Occipital lobe (tissue), 2 donors: ENCODE measurements around the gene USP48. TPM values are rescaled to one million over a fixed set of nuclear protein-coding genes. Genes with fewer than 3 reads are reported as not detected.
"Not testable (repeated sequence)": the region's sequence is repeated elsewhere in the genome, so short reads cannot be mapped to it uniquely, and the experiment has no call there.

ENCODE experiments used
- DNase-seq: peaks from one replicate; lab custom pipeline; 2025; lab: John Stamatoyannopoulos, UW
- total RNA-seq: library from RNA; depleted of rRNA; stranded (reverse); fragments of >200 nt; gene quantifications from one replicate; pipeline ENCODE4 v1.2.3, GENCODE V29; 2014

USP48 gene
- total RNA-seq, 1 donor from 2014 or later = 85.8 TPM

DNA sequence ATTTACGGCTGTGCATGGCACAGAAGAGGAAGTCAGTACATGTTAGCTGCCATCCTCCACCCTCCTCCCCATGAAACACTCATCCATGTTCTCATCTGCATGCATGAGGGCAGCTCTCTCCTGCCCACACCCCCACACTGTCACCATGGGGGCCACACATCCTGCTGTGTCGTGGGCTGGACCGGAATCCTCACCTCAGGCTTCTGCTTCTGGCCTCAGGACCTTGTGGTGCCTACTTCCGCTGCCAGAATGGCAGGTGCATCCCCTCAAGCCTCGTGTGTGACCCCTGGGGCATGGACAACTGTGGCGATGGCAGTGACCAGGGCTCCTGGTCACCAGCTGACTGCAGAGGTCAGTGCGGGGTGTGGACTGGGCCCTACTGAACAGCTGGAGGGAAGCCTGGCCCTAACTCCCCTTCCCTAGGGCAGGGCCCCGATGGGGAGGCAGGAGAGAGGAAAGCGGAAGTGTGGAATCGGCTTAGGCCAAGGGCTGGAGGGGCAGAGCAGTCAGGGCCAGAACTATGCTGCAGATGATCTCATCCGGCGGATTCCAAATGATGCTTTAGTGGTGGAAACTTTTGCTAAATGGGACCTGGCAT is 32.9 kb upstream of the USP48 start:
- no peak for DNase-seq

DNA sequence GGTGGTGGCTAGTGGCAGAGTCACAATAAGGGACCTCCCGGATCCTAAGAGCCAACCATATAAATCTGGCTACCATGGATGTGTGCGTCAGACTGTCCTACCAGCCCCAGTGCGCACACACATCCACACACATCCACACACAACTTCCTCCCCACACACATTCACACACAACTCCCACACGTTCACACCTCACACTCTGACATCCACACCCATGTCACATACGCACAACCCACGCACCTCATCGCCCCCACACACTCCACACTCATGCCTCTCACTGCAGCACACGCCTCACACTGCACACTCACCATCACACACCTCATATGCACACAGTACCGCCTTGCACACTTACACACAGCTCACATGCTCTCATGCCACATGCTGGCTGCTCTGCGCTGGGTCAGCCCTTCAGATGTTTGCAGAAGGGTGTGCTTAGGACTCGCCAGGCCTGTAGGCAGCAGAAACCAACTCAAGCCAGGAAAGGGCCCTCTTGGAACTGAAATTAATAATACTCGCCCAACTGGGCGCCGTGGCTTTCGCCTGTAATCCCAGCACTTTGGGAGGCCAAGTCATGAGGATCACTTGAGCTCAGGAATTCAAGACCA is 32.1 kb upstream of the USP48 start:
- no peak for DNase-seq

DNA sequence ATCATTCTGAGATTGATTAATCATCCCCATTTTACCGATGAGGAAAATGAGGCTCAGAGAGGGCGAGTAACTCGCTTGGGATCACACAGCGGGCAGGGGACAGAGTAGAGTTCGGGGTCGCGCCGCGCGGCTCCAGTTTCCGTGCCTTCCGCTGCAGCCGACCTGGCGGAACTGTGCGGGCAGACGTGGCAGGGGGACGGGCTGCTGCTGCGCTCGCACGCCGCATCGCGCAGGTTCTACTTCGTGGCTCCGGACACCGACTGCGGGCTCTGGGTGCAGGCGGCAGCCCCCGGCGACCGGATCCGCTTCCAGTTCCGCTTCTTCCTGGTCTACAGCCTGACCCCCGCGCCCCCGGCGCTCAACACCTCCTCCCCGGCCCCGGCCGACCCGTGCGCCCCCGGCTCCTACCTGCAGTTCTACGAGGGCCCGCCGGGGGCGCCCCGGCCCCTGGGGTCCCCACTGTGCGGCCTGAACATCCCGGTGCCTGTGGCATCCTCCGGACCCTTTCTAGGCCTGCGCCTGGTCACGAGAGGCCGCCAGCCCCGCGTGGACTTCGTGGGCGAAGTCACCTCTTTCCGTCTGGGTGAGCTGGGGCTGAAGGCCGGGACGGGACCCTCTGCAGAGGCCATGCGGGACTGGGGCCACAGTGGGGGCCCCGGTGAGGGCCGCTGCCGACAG is 31.4 kb upstream of the USP48 start:
- no peak for DNase-seq

DNA sequence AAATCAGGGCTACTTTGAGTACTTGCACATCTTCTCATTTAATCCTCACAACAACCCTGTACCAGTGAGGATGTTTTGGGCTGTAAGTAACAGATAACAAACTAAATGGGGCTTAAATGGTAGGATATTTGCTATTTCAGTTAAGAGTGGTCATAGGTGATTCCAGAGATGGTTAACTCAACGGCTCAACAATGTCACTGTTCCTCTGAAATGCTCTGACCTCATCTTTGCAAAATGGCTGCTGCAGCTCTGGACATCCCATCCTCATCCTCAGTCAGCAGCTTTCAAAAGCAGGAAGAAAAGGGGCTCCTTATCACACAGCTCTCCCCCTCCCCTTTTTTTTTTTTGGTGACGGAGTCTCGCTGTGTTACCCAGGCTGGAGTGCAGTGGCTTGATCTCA is 30.6 kb upstream of the USP48 start:
- DNase-seq = no peak

DNA sequence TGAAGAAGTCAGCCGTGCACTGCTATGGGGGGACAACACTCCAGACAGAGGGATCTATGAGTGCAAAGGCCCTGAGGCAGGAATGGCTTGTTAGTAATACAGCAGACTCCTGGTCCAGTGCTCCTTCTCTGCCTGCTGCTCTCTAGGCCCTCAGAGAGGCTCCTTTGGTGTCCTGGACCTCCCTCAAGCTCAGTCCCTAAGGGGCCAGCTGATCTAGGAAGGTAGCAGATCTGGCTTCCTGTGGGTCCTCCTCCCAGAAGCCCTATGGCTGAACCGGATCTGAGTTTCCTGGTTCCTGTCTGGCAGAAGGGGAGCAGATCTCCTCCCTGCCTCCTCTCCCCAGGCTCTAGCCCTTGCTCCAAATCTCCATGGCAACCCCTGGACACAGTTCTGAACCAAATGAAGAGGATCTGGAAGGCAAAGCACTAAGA is 28.9 kb upstream of the USP48 start, which contains the start of gene LDLRAD2:
TSS of gene LDLRAD2 (plus strand) at position 391 of the 431 bp plus-strand sequence. CDS start 187 bp downstream, outside the sequence.
- no peak for DNase-seq

DNA sequence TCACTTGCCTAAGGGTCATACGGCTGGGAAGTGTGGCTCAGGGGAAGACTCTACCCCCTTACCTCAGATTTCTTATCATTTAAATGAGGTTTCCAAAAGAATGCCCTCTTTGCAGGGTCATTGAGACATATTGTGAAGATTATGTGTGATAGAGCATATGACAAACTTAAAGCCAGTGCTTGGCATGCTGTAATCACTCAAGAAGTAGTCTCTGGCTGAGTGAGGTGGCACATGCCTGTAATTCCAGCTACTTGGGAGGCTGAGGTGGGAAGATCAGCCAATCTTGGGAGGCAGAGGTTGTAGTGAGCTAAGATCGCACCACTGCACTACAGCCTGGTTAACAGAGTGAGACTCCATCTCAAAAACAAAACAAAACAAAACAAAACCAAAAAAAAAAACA is 21.6 kb upstream of the USP48 start:
- DNase-seq = no peak

DNA sequence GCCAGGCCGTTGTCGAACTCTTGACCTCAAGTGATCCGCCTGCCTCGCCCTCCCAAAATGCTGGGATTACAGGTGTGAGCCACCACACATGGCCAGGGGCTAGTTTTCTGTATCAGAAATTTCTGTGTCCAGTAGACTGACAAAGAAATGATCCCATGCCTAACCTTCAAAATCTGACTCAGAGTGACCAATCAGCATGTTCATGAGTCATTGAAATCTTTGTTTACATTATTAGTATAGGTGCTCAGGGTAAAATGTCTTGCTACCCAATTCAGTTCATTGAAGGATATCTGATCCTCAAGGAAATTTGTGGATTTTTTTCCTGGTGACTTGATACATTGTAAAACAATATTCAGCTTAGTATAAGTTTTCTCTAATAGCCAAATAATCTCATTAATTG is 18.2 kb upstream of the USP48 start:
- no peak for DNase-seq

DNA sequence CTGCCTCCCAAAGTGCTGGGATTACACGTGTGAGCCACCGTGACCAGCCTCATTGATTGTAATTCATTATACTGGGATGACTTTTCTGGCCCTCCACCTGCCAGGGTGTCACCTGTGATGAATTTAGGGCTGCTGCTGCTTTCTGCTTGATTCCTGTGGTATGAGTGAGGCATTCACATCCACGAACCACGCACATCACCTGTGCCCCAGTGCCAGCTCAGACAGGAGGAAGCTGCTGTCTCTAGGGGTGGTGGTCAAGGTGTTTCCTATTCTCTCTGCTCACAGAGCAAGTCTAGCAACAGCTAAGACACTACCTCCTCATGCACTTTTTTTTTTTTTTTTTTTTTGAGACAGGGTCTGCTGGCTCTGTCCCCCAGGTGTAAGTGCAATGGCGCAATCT is 16.8 kb upstream of the USP48 start:
- no peak for DNase-seq

DNA sequence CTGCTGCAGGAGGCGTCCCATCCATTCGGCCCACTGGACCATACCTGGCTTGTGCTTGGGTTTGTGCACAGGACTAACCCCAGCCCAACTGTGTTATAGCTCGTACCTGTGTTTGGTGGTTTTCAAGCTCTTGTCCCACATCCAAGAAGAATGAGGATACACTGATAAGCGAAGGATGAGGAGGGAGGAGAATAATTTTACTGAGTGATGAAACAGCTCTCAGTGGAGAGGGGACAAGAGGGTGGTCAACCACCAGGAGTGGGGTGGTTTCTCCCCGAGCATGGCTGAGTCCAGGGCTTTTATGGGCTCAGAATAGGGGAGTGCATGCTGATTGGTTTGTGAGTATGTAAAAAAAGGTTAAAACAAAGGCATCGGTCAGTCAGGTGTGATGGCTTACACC is 12.1 kb upstream of the USP48 start:
- no peak for DNase-seq

DNA sequence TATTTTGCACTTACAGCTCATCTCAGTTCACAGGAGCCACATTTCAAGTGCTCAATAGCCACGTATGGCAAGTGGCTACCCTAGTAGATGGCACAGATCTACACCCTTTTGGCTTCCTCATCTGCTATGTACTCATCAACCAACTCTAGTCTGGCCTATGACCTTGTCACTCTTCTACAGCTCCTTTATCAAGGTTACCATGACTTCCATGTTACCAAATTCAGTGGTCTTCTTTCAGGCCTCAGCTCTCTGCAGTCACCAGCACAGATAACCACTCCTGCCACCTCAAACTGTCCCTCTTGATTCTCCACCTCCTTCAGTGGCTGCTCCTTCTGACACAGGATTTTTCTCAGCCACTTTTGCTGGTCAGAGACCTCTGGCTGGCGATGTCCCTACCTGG is 11.7 kb upstream of the USP48 start:
- DNase-seq = no peak

DNA sequence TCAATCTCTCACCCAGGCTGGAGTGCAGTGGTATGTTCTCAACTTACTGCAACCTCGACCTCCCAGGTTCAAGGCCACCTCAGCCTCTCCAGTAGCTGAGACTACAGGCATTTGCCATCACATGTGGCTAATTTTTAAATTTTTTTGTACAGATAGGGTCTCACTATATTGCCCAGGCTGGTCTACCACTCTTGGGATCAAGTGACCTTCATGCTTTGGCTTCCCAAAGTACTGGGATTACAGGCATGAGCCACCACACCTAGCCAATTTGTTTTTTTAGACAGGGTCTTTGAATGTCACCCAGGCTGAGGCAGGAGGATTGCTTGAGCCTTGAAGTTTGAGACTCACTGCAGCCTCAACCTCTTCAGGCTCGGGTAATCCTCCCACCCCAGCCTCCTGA is 10.2 kb upstream of the USP48 start:
- DNase-seq = no peak

DNA sequence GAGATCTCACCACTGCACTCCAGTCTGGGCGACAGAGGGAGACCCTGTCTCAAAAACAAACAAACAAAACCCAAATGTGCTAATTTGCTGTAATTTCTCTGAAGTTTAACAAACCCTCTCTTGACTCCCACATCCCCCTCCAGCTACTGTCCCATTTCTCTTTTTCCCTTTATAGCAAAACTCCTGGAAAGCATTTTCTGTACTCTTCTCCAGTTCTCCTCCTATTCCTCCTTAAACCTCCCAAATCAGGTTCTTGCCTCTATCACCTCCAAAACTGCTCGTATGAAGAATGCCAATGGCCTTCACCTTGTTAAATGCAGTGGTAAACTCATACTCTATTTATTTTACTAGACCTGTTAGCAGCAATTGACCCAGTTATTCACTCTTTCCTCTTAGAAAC is 3.7 kb upstream of the USP48 start:
- DNase-seq = no peak

DNA sequence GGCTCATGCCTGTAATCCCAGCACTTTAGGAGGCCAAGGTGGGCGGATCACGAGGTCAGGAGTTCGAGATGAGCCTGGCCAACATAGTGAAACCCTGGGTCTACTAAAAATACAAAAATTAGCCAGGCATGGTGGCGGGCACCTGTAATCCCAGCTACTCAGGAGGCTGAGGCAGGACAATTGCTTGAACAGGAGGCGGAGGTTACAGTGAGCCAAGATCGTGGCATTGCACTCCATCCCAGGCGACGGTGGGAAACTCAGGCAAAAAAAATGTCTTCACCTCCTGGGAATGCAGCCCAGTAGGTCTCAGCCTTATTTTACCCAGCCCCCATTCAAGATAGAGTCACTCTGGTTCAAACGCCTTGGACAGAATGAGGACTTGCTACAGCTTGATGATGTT is 2.8 kb upstream of the USP48 start:
- DNase-seq = not testable (repeated sequence)

DNA sequence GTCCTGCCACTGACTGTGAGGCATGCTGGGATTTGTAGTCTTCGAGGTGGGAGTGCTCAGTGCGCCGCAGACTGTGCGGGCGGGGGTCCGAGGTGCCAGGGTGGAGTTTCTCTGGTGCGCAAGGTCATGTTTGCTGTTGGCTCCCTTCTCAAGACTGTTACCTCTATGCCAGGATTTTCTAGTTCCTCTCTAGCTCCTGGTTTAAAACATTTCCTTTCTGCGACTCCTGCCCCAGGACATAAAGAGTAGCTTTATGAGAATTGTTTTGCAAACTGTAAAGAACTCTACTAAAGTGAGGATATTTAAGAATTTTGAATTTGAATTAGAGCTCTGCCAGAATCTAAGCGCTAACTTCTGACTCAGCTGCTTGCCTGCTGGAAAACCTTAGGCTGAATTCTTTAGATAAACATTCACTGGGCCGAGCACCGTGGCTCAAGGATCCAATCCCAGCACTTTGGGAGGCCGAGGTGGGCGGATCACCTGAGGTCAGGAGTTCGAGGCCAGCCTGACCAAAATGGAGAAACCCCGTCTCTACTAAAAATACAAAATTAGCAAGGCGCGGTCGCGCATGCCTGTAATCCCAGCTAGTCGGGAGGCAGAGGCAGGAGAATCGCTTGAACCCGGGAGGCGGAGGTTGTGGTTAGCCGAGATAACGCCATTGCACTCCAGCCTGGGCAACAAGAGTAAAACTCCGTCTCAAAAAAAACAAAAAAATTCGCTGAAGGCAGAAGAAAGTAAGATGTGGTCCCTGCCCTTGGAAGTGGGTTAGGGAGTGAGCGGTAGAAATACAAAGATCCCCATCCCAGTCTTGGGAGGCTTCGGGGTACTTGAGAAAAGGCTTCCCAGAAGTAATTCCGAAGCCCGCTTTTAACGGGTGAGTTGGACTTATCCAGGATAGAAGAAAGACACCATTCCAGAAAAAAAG is 992 bp upstream of the USP48 start:
- DNase-seq = no peak

DNA sequence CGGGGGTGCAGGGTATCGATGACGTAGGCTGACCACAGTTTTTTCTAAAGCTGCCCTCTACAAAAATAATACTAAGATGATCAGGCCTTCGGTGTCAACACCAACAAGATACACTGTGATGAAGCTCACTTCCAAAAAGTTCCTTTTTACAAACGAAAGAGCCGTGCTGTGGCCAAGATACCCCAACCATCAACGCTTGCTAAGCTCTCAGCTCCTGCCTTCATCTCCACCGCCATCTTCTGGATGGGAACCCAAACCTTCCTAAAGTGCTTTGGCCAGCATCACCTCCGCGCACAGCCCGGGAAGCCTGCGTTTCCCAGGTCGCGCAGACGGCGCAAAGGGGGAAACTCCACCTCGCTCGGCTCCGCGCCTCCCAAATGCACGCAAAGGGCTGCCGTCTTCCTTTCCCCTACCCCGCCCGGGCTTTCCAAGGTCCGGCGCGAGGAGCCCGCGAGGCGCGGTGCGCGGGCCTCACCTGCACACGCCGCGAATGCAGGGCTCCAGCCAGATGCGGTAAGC is 541 bp downstream of the USP48 start:
- peak; percentile 38 for DNase-seq

DNA sequence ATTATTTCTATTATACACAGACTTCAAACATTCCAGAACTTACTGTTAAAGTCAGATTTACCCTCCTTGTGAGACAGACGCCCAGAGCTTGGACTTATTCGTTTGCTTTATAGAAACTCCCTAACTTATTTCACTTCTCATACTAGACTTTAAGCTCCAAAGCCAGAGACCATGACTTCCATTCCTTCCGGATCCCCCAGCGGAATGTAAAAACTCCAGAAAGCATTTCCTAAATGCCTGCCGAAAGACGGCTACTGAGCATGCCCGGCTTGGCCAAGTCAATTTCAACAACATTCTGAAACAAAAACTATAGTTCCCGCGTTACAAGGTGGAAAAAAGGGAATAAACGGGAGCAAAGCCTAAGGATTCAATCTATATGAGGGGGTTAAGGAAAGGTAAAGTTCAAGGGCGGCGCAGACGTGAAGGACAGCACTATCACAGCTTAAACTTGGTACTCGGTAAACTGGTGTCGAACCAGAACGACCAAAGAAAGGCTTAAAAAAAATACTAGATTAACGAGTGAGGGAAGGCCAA is 1.1 kb downstream of the USP48 start:
- no peak for DNase-seq

DNA sequence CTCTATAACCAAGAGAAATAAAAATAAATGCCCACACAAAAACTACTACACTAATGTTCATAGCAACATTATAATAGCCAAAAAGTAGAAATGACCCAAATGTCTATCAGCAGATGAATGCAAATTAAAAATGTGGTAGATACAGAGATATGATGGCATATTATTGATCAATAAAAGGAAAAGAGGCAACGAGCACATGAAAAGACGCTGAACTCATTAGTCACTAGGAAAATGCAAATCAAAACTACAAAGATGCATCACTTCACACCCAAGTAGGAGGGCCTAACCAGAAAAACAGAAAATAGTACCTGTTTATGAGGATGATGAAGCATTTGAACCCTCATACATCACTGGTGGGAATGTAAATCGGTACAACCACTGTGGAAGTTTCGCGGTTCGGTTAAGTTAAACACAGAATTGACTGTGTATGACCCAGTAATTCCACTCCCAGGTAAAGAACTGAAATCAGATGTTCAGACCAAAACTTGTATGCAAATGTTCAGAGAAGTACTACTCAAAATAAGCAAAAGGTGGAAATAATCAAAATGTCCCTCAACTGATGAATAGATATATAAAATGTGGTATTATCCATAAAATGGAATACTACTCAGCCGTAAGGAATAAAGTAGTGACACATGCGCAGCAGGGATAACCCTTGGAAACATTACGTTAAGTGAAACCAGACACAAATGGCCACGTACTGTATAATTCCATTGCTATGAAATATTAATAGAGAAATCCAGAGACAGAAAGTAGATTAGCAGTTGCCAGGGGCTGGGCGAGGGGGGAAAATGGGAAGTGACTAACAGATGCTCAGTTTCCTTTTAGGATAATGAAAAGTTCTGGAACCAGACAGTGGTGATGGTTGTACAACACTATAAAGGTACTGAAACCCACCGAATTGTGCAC is 3.1 kb downstream of the USP48 start:
- DNase-seq = no peak

DNA sequence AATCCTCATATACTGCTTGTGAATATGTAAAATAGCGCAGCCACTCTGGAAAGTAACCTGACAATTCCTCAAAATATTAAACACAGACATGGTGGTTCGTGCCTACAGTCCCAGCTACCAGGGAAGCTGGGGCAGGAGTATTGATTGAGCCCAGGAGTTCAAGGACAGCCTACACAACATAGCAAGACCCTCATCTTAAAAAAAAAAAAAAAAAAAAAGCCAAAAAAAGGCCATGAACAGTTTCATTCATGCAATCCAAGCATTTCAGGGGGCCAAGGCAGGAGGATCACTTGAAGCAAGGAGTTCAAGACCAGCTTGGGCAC is 4.6 kb downstream of the USP48 start:
- DNase-seq = no peak

DNA sequence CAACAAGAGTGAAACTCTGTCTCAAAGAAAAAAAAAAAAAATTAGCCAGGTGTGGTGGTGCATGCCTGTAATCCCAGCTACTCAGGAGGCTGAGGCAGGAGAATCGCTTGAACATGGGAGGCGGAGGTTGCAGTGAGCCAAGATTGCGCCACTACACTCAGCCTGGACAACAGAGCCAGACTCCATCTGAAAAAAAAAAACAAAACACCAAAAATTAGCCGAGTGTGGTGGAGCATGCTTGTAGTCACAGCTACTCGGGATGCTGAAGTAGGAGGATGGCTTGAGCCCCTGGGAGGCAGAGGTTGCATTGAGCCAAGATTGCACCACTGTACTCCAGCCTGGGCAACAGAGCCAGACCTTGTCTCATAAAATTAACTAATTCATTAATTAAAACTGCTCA is 6.0 kb downstream of the USP48 start:
- DNase-seq = not testable (repeated sequence)

DNA sequence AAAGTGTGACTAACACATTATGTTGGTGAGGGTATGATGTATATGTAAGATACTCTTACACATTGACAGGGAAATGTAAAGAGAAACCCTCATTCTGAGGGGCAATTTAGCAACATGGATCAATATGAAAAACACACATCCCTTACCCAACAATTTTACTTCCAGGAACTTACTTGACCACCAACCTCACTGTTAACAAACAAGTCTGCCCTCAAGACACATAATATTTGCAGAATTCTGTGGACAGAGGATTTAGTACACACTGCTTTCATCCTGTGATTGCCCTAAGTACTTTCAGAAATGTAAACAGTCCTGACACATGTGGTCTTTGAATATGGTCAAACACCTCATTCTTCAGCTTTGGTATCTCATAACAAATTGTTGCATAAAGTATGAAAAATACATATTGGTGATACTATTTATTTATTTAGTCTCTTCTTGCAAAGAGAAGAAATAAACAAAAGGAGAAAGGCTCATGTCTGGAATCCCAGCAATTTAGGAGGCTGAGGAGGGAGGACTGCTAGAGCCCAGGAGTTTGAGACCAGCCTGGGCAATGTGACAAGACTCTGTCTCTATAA is 6.9 kb downstream of the USP48 start:
- DNase-seq = no peak
